ENCODE measurements around the gene ADAMTS8.

GRCh38 chr11:130429983-130430382 lies 1.6 kb upstream of the ADAMTS8 start:
- TF ChIP-seq CTCF (IDR thresholded peaks at IDR 0.05) (no peak), POLR2A (IDR thresholded peaks at IDR 0.05) (no peak), POLR2AphosphoS5 (IDR thresholded peaks at IDR 0.05) (no peak)
